GM18870 (cell line): ENCODE results near the gene GSG1L2.
"Not testable (repeated sequence)": the region's sequence is repeated elsewhere in the genome, so short reads cannot be mapped to it uniquely, and the experiment has no call there.

Source experiments
- ATAC-seq: cut with Tn5 transposase; IDR thresholded peaks from one replicate; pipeline ENCODE4 v1.9.1; 2021; ENCODE audit warnings: moderate library complexity; ENCODE audit not compliant: unreplicated experiment

GSG1L2 gene

GRCh38 chr17:9790889-9791876 is 30.7 kb downstream of the GSG1L2 start, which contains the start of gene DHRS7C:
Gene DHRS7C (minus strand): TSS chr17:9791592. CDS start chr17:9791284, 308 bp downstream.
- ATAC-seq, result no peak

DNA sequence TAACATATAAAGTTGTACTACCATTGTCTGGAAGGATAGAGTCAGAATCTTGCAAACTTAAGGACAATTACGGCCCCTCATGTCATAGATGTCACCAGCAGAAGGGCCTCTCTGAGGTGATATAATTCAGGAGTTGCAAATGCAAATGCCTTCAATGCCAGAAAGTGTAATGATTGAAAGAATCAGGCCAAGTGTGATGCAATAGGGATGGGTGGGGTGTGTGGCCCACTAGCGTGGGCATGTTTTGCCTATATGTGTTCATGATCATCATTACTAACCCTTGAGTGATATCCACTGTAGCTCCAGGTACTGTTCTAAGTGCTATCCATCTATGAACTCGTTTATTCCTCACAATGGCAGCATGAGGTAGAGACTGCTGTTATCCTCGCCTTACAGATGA is 31.6 kb downstream of the GSG1L2 start:
- no peak for ATAC-seq

DNA sequence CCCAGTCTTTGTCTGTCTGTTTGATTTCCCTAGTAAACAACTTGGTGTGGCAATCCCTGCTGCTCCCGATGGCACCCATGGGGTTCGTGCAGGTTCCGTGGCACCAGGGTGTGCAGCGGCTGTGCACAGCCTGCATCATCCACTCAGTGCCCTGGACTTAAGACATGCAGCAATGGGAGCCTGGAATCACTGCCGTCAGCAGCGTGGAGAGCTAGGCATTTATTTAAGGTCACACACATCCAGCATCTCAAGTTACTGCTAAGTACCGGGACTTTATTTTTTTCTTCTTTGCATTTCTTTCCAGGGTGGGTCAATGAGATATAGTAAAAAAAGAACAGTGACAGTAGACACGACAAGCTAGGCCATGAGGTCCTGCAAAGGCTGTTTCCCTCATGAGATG is 33.3 kb downstream of the GSG1L2 start:
- ATAC-seq, result no peak

GRCh38 chr17:9784544-9784943 is 37.3 kb downstream of the GSG1L2 start:
- no peak for ATAC-seq

- not testable (repeated sequence) for ATAC-seq
Measured at GRCh38 chr17:9783465-9783864, 38.4 kb downstream of the GSG1L2 start.

GRCh38 chr17:9783050-9783449 is 38.8 kb downstream of the GSG1L2 start:
- ATAC-seq, result no peak

DNA sequence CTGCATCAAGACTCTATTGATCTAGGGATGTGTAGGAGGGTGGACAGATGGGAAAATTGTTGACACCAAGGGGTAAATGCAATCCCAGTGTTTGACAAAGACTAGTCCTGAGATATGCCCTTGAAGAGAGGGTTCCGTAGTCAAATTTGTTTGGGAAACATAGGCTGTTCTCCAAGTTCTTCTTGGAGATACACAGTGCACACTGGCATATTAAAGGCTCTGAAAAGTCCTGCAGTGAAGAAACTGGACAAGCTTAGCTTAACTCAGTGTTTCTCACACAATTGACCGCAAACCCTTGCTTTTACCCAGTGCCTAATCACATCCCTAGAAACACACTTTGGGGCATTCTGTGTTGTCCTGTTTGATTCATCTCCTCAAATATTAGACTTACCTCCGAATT is 41.3 kb downstream of the GSG1L2 start:
- ATAC-seq, result no peak

DNA sequence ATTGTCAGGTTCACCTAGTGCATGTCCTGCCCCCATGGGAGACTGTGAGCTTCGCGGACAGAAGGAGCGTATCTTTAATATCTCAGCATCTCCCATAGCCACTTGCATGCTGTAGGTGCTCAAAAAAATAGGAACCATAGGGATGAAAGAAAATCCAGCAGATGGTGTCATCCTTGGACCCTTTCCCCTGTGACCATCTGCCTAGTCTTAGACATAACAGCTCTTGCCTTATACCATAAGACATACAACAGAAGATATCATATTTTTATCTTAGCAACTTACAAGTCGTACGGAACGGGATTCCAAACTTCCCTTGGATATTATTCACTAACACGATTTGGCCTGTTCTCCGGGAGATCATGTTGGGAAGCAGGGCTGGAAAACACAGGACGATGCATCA is 45.0 kb downstream of the GSG1L2 start:
- ATAC-seq, result no peak

GRCh38 chr17:9772658-9773057 is 49.2 kb downstream of the GSG1L2 start:
- no peak for ATAC-seq

GRCh38 chr17:9771465-9771864 is 50.4 kb downstream of the GSG1L2 start:
- no peak for ATAC-seq

GRCh38 chr17:9769036-9769695 is 52.7 kb downstream of the GSG1L2 start:
- no peak for ATAC-seq

GRCh38 chr17:9768381-9768934 is 53.4 kb downstream of the GSG1L2 start:
- ATAC-seq, result no peak

DNA sequence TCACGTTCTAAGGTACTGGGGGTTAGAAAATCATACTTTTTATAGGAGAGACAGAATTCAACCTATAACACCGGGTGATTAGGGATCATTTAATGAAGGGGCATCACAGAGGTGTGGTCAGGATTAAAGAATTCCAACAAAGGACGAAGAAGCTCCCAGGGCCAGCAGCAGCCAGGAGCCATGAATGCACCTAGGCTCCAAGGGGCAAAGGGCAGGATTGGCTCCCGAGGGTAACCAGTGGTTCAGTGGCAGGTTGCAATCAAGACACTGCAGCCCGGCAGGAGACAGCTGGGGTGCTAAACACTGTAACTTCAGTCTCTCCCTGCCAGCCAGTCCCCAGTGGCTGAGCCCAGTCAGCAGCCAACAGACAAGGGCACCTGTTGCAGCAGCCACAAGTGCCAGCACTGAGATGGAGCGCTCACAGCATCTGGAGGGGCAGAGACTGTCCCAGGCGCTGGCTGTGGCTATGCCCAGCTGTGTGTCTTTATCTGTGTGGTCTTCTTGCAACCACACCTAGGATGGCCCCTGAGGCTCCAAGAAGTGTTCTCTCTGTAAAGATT is 54.4 kb downstream of the GSG1L2 start:
- no peak for ATAC-seq

GRCh38 chr17:9766970-9767369 is 54.9 kb downstream of the GSG1L2 start:
- no peak for ATAC-seq

- ATAC-seq, result no peak
Measured at GRCh38 chr17:9765322-9765721, 56.6 kb downstream of the GSG1L2 start.

DNA sequence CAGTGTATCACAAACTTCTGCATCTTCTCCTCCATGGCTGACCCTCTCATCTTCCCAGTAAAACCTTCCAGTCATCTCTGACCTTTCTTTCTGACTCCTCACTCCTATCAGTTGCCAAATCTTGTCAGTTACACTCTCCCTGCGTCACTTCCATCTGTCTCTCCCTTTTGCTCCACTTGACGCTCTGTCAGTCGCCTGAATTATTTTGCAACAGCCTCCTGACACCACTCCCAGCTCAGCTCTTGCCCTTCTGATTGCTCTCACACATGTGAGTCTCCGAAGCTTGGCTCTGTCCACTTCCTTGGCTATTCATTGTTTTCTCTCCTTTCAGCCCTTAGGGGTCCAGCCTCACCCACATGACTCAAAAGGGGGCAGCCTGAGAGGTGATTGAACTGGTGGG is 58.2 kb downstream of the GSG1L2 start:
- ATAC-seq, result no peak

DNA sequence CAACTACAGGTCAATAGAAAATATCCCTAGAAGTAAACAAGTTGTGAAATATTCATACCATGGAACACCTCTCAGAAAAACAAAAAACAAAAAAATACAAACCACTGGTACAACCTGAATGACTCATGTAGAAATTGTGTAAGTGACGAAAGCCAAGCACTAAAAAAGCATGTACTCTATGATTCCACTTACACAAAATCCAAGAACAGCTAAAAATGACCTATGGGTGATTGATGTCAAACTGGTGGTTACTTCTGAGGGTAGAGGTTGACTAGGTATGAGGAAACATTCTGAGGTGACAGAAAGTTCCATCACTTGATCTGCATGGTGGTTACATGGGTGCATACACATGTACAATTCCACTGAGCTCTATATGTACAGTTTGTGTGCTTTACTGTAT is 61.6 kb downstream of the GSG1L2 start:
- ATAC-seq, result no peak

- no peak for ATAC-seq
Measured at GRCh38 chr17:9755083-9755482, 66.8 kb downstream of the GSG1L2 start.
